ENCODE data around the gene GPC6.

The GPC6 gene

DNA sequence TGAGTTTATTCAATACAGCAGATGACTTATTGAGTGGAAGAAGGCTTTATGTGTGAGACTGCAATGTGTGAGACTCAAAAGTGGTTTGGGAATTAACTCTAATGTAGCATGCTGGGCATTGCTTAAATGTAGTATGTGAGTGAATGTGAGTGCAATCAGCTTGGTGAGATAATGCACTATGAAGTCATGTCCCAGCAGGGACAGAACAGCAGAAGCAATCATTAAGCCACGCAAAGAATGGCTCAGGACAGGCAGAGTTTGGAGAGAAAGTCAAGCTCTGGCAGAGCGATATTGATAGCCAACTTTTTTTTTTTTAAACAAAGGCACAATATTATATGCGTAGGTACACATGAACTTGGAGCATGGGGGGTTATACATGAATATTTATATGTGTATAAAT is 597.7 kb downstream of the GPC6 start:
- TF ChIP-seq, protein P1, sequence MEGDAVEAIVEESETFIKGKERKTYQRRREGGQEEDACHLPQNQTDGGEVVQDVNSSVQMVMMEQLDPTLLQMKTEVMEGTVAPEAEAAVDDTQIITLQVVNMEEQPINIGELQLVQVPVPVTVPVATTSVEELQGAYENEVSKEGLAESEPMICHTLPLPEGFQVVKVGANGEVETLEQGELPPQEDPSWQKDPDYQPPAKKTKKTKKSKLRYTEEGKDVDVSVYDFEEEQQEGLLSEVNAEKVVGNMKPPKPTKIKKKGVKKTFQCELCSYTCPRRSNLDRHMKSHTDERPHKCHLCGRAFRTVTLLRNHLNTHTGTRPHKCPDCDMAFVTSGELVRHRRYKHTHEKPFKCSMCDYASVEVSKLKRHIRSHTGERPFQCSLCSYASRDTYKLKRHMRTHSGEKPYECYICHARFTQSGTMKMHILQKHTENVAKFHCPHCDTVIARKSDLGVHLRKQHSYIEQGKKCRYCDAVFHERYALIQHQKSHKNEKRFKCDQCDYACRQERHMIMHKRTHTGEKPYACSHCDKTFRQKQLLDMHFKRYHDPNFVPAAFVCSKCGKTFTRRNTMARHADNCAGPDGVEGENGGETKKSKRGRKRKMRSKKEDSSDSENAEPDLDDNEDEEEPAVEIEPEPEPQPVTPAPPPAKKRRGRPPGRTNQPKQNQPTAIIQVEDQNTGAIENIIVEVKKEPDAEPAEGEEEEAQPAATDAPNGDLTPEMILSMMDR (IDR thresholded peaks at IDR 0.05; ENCODE audit: low read depth, low read length): no peak
- no peak for DNase-seq (ENCODE audit: extremely low read depth, low read depth)

DNA sequence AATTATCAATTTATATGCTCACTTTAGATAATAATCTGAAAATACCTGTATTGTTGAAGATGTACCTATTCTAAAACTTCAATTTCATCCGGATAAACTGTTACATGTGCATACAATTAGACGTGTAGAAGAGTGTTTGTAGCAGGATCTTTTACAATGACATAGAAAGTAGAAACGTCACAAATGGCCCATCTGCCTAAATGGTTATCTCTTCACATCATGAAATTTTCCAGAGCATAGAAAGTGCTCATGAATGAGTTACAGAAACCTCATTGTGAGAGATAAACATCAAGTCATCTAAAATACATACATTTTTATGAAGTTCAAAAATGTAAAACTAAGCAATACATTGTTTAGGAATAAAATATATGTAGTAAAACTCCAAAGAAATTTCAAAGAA is 607.4 kb downstream of the GPC6 start:
- TF ChIP-seq, protein P1 (IDR thresholded peaks at IDR 0.05; ENCODE audit: low read depth, low read length): no peak
- no peak for DNase-seq (ENCODE audit: extremely low read depth, low read depth)

DNA sequence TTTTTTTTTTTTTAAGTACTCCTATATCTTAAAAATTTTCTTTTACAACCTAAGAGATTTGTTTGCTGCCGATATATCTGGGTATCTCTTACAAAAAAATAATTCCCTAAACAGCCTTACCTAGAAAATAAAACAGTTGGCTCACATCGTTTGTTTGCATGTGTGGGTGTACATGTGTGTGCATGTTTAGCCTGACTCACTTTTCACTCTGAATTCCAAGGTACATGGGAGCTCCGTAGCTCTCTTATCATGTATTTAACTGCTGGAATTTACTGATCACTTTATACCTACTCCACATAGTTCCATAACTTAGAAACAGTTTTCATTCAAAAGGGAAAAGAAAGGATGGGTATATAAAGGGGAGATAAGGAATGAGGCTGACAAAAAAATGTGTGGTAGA is 616.5 kb downstream of the GPC6 start:
- TF ChIP-seq, protein P1 (IDR thresholded peaks at IDR 0.05; ENCODE audit: low read depth, low read length): no peak
- no peak for DNase-seq (ENCODE audit: extremely low read depth, low read depth)

DNA sequence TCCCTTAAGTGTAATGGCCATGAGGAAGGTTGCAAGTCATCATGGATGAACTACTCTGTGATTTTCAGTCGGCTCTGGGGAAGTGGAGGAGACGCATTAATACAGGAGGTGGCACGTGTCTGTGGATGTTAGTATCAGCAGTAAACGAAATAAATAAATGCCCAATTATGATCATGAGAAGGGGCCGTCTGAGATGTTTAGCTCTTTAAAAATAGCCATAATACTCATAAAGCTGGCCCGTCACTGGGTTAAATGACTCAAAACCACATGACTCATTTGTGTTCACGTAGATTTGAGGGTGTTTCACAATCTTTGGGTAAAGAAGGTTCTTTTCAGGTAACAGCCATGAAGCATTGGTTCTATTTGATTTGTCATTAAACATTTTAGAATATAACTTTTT is 620.6 kb downstream of the GPC6 start:
- DNase-seq (ENCODE audit: extremely low read depth, low read depth): no peak
- TF ChIP-seq, protein P1 (IDR thresholded peaks at IDR 0.05; ENCODE audit: low read depth, low read length): no peak

DNA sequence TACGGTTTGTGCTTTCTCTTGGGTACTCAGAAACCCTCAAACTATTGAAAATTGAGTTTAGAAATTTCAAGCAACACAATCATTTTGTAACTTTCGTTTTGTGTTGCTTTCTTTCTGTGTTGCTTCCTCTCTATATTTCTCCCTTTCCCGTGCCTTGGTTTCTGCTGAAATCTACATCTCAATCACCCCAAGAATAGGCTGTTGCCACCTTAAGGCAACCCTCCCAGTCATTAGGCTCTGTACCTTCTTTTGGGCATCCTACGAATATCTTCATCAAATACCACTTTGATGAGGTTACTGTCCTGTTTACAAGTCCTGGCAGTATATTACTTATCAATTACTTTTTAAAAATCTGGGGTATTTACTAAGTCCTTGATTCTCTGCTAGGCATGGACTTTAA is 621.6 kb downstream of the GPC6 start:
- TF ChIP-seq, protein P1 (IDR thresholded peaks at IDR 0.05; ENCODE audit: low read depth, low read length): no peak
- DNase-seq (ENCODE audit: extremely low read depth, low read depth): no peak

DNA sequence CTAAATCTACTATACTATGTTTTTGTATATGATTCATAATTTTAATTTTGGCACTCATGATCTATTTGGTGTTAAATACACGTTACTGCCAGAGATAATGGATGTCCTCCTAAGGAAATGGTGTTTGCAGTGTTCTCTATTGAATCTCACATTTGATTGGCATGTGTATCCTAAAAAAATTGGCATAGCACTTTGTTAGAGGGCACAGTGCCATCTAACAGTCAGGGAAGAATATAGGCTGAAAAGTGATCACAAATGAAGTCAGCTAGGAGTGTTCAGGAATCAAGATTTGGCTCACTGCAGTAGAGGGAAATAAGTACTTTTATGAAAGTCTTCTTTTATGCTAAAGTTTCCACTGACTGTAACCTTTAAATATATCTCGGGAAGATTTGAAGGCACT is 624.6 kb downstream of the GPC6 start:
- TF ChIP-seq, protein P1 (IDR thresholded peaks at IDR 0.05; ENCODE audit: low read depth, low read length): no peak
- no peak for DNase-seq (ENCODE audit: extremely low read depth, low read depth)

DNA sequence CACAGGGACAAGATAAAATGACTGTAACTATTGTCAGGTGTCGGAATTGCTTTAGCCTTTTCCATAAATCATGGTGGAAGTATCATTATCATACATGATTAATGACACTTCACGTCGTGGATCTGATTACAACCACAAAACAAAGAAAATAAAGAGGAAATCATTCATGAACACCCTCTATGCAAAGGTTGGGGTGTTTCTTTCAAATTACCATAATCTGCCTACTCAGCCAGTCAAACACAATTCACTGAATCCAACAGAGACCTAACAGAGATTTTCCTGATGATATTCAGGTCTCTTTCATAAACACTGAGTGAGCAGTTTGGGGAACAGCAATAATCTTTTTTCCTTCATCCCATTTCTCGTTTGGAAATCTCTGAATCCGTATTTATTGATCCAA is 627.3 kb downstream of the GPC6 start:
- TF ChIP-seq, protein P1 (IDR thresholded peaks at IDR 0.05; ENCODE audit: low read depth, low read length): no peak
- no peak for DNase-seq (ENCODE audit: extremely low read depth, low read depth)

All from AG09319 (cell line).